ENCODE data around the gene CDON.

CDON gene

GRCh38 chr11:125942771-125943428 is 119.8 kb downstream of the CDON start:
- DNase-seq, result no peak

GRCh38 chr11:125941619-125942611 is 120.8 kb downstream of the CDON start:
- DNase-seq, result peak; percentile 70 to 81

GRCh38 chr11:125941267-125941618 is 121.4 kb downstream of the CDON start:
- no peak for DNase-seq

- DNase-seq, result no peak
Measured at GRCh38 chr11:125940145-125940544, 122.5 kb downstream of the CDON start.

- DNase-seq, result no peak
Measured at GRCh38 chr11:125939081-125939521, 123.6 kb downstream of the CDON start.

- DNase-seq, result no peak
Measured at GRCh38 chr11:125938418-125938817, 124.2 kb downstream of the CDON start.

GRCh38 chr11:125935618-125936199 is 127.0 kb downstream of the CDON start:
- no peak for DNase-seq

- no peak for DNase-seq
Measured at GRCh38 chr11:125935056-125935455, 127.6 kb downstream of the CDON start.

- DNase-seq, result no peak
Measured at GRCh38 chr11:125934473-125934872, 128.2 kb downstream of the CDON start.

- no peak for DNase-seq
Measured at GRCh38 chr11:125933030-125933813, 129.4 kb downstream of the CDON start.

- no peak for DNase-seq
Measured at GRCh38 chr11:125932301-125932700, 130.4 kb downstream of the CDON start.

GRCh38 chr11:125931668-125932067 is 131.0 kb downstream of the CDON start:
- no peak for DNase-seq

GRCh38 chr11:125931116-125931515 is 131.6 kb downstream of the CDON start:
- DNase-seq, result no peak

GRCh38 chr11:125930076-125930450 is 132.6 kb downstream of the CDON start:
- DNase-seq, result no peak

- DNase-seq, result no peak
Measured at GRCh38 chr11:125929445-125930075, 133.1 kb downstream of the CDON start.

- DNase-seq, result no peak
Measured at GRCh38 chr11:125926682-125927081, 136.0 kb downstream of the CDON start.

- no peak for DNase-seq
Measured at GRCh38 chr11:125925804-125926203, 136.9 kb downstream of the CDON start.

GRCh38 chr11:125925247-125925740 is 137.4 kb downstream of the CDON start:
- no peak for DNase-seq

GRCh38 chr11:125924384-125925007 is 138.2 kb downstream of the CDON start:
- no peak for DNase-seq

- no peak for DNase-seq
Measured at GRCh38 chr11:125923633-125924032, 139.0 kb downstream of the CDON start.

GRCh38 chr11:125923012-125923579 is 139.6 kb downstream of the CDON start:
- DNase-seq, result peak; percentile 20 to 69
